Astrocyte (in vitro differentiated cells and primary cell): ENCODE data around the gene GPX6. TPM values are rescaled to one million over a fixed set of nuclear protein-coding genes. Genes with fewer than 3 reads are reported as not detected.
"Not testable (repeated sequence)": the region's sequence is repeated elsewhere in the genome, so short reads cannot be mapped to it uniquely, and the experiment has no call there.

ENCODE experiments used
- DNase-seq: peaks from one replicate; pipeline ENCODE4 v3.0.0-alpha.2; 2010; ENCODE audit warnings: low read depth
- FAIRE-seq: peaks from 2 replicates; lab custom pipeline; 2011; peaks lifted over from hg19 to GRCh38; lab: Jason Lieb, UNC
- H2AFZ ChIP-seq: 2 replicates; pipeline ENCODE4 v1.6.0; 2012; ENCODE audit warnings: low read depth, low read length, inconsistent platforms
- H3K27ac ChIP-seq: 2 replicates; pipeline ENCODE4 v1.5.1; 2011; ENCODE audit warnings: low read depth, low read length, inconsistent platforms
- H3K27me3 ChIP-seq: 2 replicates; pipeline ENCODE4 v1.6.0; 2011; ENCODE audit warnings: low read length, inconsistent platforms; ENCODE audit not compliant: insufficient read depth
- H3K36me3 ChIP-seq: 2 replicates; pipeline ENCODE4 v1.5.1; 2011; ENCODE audit warnings: low read length, inconsistent platforms; ENCODE audit not compliant: insufficient read depth
- H3K4me1 ChIP-seq: 2 replicates; pipeline ENCODE4 v1.5.1; 2011; ENCODE audit warnings: low read length, inconsistent platforms; ENCODE audit not compliant: insufficient read depth
- H3K4me2 ChIP-seq: 2 replicates; pipeline ENCODE4 v1.6.0; 2012; ENCODE audit warnings: low read length, inconsistent platforms
- H3K4me3 ChIP-seq: 2 replicates; pipeline ENCODE4 v1.5.1; 2011; ENCODE audit warnings: low read depth, mild to moderate bottlenecking, low read length, inconsistent platforms; ENCODE audit not compliant: insufficient read depth
- H3K79me2 ChIP-seq: 2 replicates; pipeline ENCODE4 v1.6.0; 2012; ENCODE audit warnings: mild to moderate bottlenecking, low read length, inconsistent platforms; ENCODE audit not compliant: insufficient read depth
- H3K9ac ChIP-seq: 2 replicates; pipeline ENCODE4 v1.6.0; 2012; ENCODE audit warnings: mild to moderate bottlenecking, low read length, inconsistent platforms
- H3K9me3 ChIP-seq: 2 replicates; pipeline ENCODE4 v1.5.1; 2012; ENCODE audit warnings: low read depth, mild to moderate bottlenecking, low read length, inconsistent platforms; ENCODE audit not compliant: insufficient read depth
- H4K20me1 ChIP-seq: 2 replicates; pipeline ENCODE4 v1.6.0; 2012; ENCODE audit warnings: low read length, inconsistent platforms; ENCODE audit not compliant: insufficient read depth
- H3K27ac Mint-ChIP-seq: one replicate; pipeline ENCODE4 v1.8.0; 2021; ENCODE audit warnings: mild to moderate bottlenecking, mixed read lengths; ENCODE audit not compliant: unreplicated experiment
- H3K27me3 Mint-ChIP-seq: one replicate; pipeline ENCODE4 v1.8.0; 2021; ENCODE audit warnings: low read depth, mixed read lengths; ENCODE audit not compliant: unreplicated experiment
- H3K36me3 Mint-ChIP-seq: one replicate; pipeline ENCODE4 v1.8.0; 2021; ENCODE audit warnings: low read depth, mixed read lengths; ENCODE audit not compliant: unreplicated experiment
- H3K4me1 Mint-ChIP-seq: one replicate; pipeline ENCODE4 v1.8.0; 2021; ENCODE audit warnings: low read depth, mixed read lengths; ENCODE audit not compliant: unreplicated experiment
- H3K4me3 Mint-ChIP-seq: one replicate; pipeline ENCODE4 v1.8.0; 2021; ENCODE audit warnings: mild to moderate bottlenecking, moderate library complexity, mixed read lengths; ENCODE audit not compliant: unreplicated experiment
- H3K9me3 Mint-ChIP-seq: one replicate; pipeline ENCODE4 v1.8.0; 2021; ENCODE audit warnings: mild to moderate bottlenecking, mixed read lengths; ENCODE audit not compliant: unreplicated experiment
- CTCF ChIP-seq: IDR thresholded peaks from 2 replicates; pipeline ENCODE4 v1.5.1; 2011; ENCODE audit warnings: low read depth, mild to moderate bottlenecking, inconsistent platforms, low read length, moderate library complexity; ENCODE audit not compliant: insufficient read depth
- EZH2 ChIP-seq: IDR thresholded peaks from 2 replicates; pipeline ENCODE4 v1.6.1; 2012; ENCODE audit warnings: mild to moderate bottlenecking, low read length, inconsistent platforms; ENCODE audit not compliant: insufficient read depth
- total RNA-seq: library from RNA; stranded (reverse); gene quantifications from 2 replicates; pipeline ENCODE4 v1.2.1, GENCODE V29; 2021

GPX6 gene
- total RNA-seq, 1 donor from 2014 or later, result not detected

DNA sequence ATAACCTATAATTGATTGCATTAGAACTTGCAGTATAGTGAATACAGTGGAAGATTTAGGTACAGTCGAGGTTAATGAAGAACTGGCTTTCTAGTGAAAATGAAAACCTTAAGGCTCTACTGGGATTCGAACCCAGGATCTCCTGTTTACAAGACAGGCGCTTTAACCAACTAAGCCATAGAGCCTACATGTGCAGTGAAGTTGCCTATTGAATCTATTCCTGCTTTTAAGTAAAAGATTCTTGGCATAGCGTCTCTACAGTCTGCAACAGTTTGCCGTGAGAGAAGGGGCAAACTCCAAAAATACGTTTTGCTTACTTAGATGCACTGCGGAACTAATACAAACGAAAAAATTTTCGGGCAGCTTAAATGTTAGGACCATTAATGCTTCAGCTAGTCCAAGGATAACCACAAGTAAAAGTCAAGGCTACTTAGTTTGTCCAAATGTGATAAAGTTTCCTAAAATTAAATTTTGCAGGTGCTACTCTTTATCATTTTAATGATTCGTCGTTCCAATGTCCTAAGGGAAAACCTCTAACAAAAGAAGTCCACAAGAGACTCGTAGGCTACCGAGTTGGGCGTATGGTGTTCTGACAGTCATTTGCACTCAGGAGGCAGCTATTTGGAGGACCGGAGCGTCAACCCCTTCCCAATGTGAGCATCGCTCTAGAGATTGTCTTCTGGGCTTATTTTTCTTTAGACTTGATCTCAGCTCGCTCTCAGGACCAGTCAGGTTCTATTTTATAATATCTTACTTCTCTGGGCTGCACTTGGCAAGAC, 41.0 kb downstream of the GPX6 start:
- no peaks in the 10 kb centered on the region for H3K36me3 ChIP-seq
- H3K27ac ChIP-seq, result no peak overlapping the region
- peak overlapping the region; percentile 87 for H3K4me2 ChIP-seq
- Mint-ChIP-seq H3K4me1 (no peaks in the 10 kb centered on the region), H3K27me3 (peaks cover 11% of the 10 kb centered on the region), H3K27ac (no peak overlapping the region), H3K4me3 (peak overlapping the region; percentile 94), H3K36me3 (no peaks in the 10 kb centered on the region), H3K9me3 (no peaks in the 10 kb centered on the region)
- peak overlapping the region; percentile 67 for H2AFZ ChIP-seq
- no peak overlapping the region for H3K9ac ChIP-seq
- no peaks in the 10 kb centered on the region for H3K9me3 ChIP-seq
- no peaks in the 10 kb centered on the region for H3K4me1 ChIP-seq
- H3K27me3 ChIP-seq, result peaks cover 16% of the 10 kb centered on the region
- TF ChIP-seq EZH2 (no peak), CTCF (no peak)
- peak; percentile 76 for DNase-seq
- H3K4me3 ChIP-seq, result peak overlapping the region; percentile 67
- FAIRE-seq, result peak; percentile 29
- no peaks in the 10 kb centered on the region for H4K20me1 ChIP-seq
- no peaks in the 10 kb centered on the region for H3K79me2 ChIP-seq

DNA sequence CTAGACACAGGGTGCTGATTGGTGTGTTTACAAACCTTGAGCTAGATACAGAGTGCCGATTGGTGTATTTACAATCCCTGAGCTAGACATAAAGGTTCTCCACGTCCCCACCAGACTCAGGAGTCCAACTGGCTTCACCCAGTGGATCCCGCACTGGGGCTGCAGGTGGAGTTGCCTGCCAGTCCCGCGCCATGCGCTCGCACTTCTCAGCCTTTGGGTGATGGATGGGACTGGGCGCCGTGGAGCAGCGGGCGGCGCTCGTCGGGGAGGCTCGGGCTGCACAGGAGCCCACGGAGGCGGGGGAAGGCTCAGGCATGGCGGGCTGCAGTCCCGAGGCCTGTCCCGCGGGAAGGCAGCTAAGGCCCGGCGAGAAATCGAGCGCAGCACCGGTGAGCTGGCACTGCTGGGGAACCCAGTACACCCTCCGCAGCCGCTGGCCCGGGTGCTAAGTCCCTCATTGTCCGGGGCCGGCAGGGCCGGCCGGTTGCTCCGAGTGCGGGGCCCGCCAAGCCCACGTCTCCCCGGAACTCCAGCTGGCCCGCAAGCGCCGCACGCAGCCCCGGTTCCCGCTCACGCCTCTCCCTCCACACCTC, 46.3 kb downstream of the GPX6 start:
- not testable (repeated sequence) for H3K4me3 Mint-ChIP-seq, H3K27ac ChIP-seq, H3K79me2 ChIP-seq, FAIRE-seq, DNase-seq, H3K27ac Mint-ChIP-seq, H3K9me3 Mint-ChIP-seq, H2AFZ ChIP-seq, H3K27me3 Mint-ChIP-seq, H3K9me3 ChIP-seq, H3K9ac ChIP-seq, H3K27me3 ChIP-seq, H3K4me3 ChIP-seq, H4K20me1 ChIP-seq, H3K36me3 Mint-ChIP-seq, H3K4me2 ChIP-seq, H3K4me1 Mint-ChIP-seq, H3K4me1 ChIP-seq, H3K36me3 ChIP-seq

DNA sequence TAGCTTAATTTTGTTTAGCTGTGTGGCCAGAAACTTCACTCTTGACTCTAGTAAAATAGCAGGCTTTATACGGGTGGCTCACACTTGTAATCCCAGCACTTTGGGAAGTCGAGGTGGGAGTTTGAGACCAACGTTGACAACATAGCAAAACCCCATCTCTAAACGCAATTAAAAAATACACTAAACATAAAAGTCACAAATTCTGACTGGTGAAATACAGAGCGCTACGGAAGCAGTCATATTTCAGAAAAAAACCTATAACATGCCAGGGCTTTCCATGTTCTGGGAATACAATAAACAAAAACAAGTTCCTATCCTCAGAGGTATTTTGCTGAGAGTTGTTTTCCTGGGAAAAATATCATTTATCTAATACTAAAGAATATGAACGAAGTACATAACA, 47.5 kb downstream of the GPX6 start:
- no peak overlapping the region for H3K4me2 ChIP-seq
- no peaks in the 10 kb centered on the region for H4K20me1 ChIP-seq
- FAIRE-seq (no peak), DNase-seq (no peak)
- H3K79me2 ChIP-seq, result no peaks in the 10 kb centered on the region
- H3K4me3 Mint-ChIP-seq, result no peak overlapping the region
- no peaks in the 10 kb centered on the region for H3K27me3 ChIP-seq
- peaks cover 3% of the 10 kb centered on the region for H3K9me3 ChIP-seq
- peaks cover 6% of the 10 kb centered on the region for H3K9me3 Mint-ChIP-seq
- no peak overlapping the region for H3K27ac ChIP-seq
- H2AFZ ChIP-seq, result no peak overlapping the region
- no peak overlapping the region for H3K9ac ChIP-seq
- TF ChIP-seq CTCF, result no peak
- no peak for TF ChIP-seq EZH2
- no peak overlapping the region for H3K4me3 ChIP-seq
- no peak overlapping the region for H3K27ac Mint-ChIP-seq
- no peaks in the 10 kb centered on the region for H3K36me3 Mint-ChIP-seq
- no peaks in the 10 kb centered on the region for H3K4me1 ChIP-seq
- H3K4me1 Mint-ChIP-seq, result no peaks in the 10 kb centered on the region
- no peaks in the 10 kb centered on the region for H3K36me3 ChIP-seq
- H3K27me3 Mint-ChIP-seq, result peaks cover 13% of the 10 kb centered on the region
